Breast epithelium (tissue), 3 donors: Measurements from ENCODE around the gene ECEL1.

Experiments
- POLR2A ChIP-seq: fragments of 450-650 bp; IDR thresholded peaks from one replicate; pipeline ENCODE4 v1.6.1; 2016; ENCODE audit warnings: antibody characterized with exemption, mild to moderate bottlenecking, moderate library complexity
- TF ChIP-seq, protein P1 (sequence below), 3 donors: fragments of 450-650 bp; IDR thresholded peaks; one replicate each; pipeline ENCODE4 v1.5.1; 2016 to 2017; ENCODE audit warnings: antibody characterized with exemption in 3 of 3, mild to moderate bottlenecking in 3 of 3, moderate library complexity in 3 of 3

DNA sequence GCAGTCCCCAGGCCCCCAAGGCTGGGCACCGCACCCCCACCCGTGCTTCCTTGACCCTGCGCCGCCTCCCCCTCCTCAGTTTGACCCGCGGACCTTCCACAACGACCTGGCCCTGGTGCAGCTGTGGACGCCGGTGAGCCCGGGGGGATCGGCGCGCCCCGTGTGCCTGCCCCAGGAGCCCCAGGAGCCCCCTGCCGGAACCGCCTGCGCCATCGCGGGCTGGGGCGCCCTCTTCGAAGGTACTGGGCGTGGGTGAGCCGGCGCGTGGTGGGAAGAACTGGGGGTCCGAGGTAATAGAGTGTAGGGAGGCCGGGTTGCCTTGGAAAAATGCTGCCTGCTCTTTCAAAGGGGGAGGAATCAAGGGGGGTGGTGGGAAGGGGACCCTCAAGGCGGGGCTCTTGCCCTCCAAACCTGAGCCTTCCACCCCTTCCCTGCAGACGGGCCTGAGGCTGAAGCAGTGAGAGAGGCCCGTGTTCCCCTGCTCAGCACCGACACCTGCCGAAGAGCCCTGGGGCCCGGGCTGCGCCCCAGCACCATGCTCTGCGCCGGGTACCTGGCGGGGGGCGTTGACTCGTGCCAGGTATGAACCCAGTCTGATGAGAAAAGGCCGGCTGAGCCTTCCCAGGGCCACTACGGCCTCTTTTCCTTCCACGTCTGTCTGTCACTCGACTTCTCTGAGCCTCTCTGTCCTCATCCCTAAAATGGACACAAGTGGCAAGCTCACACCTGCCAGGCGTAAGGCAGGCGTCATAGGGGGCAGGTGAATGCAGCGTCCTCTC, 35.2 kb upstream of the ECEL1 start:
- TF ChIP-seq, protein P1, sequence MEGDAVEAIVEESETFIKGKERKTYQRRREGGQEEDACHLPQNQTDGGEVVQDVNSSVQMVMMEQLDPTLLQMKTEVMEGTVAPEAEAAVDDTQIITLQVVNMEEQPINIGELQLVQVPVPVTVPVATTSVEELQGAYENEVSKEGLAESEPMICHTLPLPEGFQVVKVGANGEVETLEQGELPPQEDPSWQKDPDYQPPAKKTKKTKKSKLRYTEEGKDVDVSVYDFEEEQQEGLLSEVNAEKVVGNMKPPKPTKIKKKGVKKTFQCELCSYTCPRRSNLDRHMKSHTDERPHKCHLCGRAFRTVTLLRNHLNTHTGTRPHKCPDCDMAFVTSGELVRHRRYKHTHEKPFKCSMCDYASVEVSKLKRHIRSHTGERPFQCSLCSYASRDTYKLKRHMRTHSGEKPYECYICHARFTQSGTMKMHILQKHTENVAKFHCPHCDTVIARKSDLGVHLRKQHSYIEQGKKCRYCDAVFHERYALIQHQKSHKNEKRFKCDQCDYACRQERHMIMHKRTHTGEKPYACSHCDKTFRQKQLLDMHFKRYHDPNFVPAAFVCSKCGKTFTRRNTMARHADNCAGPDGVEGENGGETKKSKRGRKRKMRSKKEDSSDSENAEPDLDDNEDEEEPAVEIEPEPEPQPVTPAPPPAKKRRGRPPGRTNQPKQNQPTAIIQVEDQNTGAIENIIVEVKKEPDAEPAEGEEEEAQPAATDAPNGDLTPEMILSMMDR (IDR thresholded peaks at IDR 0.05), result no peak
- no peak for TF ChIP-seq POLR2A
